HG03354 (cell line): ENCODE results near the gene OR11L1.

ENCODE experiments used
- ATAC-seq: cut with Tn5 transposase; IDR thresholded peaks from one replicate; pipeline ENCODE4 v1.9.1; 2021; ENCODE audit warnings: mild to moderate bottlenecking; ENCODE audit not compliant: unreplicated experiment, poor library complexity, severe bottlenecking

Gene OR11L1

GRCh38 chr1:247841796-247842195 lies at the start of gene OR11L1:
Gene OR11L1 (minus strand): TSS chr1:247841896. CDS start chr1:247841896, 0 bp downstream.
- no peak for ATAC-seq

GRCh38 chr1:247884797-247885413 lies 43.2 kb upstream of the OR11L1 start:
- ATAC-seq = no peak

GRCh38 chr1:247883346-247883745 lies 41.6 kb upstream of the OR11L1 start:
- ATAC-seq = no peak

GRCh38 chr1:247865416-247865815 lies 23.7 kb upstream of the OR11L1 start:
- ATAC-seq = no peak

- ATAC-seq = no peak
Observed at GRCh38 chr1:247864644-247865043, 22.9 kb upstream of the OR11L1 start.

- no peak for ATAC-seq
Observed at GRCh38 chr1:247862756-247863155, 21.1 kb upstream of the OR11L1 start.

- ATAC-seq = peak; percentile 9
Observed at GRCh38 chr1:247857985-247858619, 16.4 kb upstream of the OR11L1 start.

- ATAC-seq = peak; percentile 77
Observed at GRCh38 chr1:247857069-247857984, 15.6 kb upstream of the OR11L1 start, which contains the start of gene TRIM58. Gene TRIM58 (plus strand): TSS chr1:247857187. CDS start chr1:247857247, 60 bp downstream.

GRCh38 chr1:247855911-247856310 lies 14.2 kb upstream of the OR11L1 start:
- ATAC-seq = no peak

GRCh38 chr1:247854899-247855545 lies 13.3 kb upstream of the OR11L1 start:
- ATAC-seq = no peak

GRCh38 chr1:247849616-247850015 lies 7.9 kb upstream of the OR11L1 start:
- no peak for ATAC-seq

GRCh38 chr1:247848346-247848745 lies 6.7 kb upstream of the OR11L1 start:
- no peak for ATAC-seq

GRCh38 chr1:247845693-247846017 lies 4.0 kb upstream of the OR11L1 start:
- ATAC-seq = no peak

GRCh38 chr1:247845011-247845692 lies 3.5 kb upstream of the OR11L1 start:
- ATAC-seq = no peak

GRCh38 chr1:247843411-247843810 lies 1.7 kb upstream of the OR11L1 start:
- no peak for ATAC-seq

GRCh38 chr1:247840818-247841217 lies 878 bp downstream of the OR11L1 start:
- no peak for ATAC-seq

- no peak for ATAC-seq
Observed at GRCh38 chr1:247833601-247834000, 8.1 kb downstream of the OR11L1 start.

GRCh38 chr1:247829656-247830055 lies 12.0 kb downstream of the OR11L1 start:
- ATAC-seq = no peak

GRCh38 chr1:247825362-247825761 lies 16.3 kb downstream of the OR11L1 start:
- ATAC-seq = no peak

- peak; percentile 77 for ATAC-seq
Observed at GRCh38 chr1:247824023-247824422, 17.7 kb downstream of the OR11L1 start, which contains the start of gene OR14A16. Gene OR14A16 (minus strand): TSS chr1:247824119. CDS start chr1:247815729, 8,390 bp downstream.
